Stimulated activated CD4-positive, alpha-beta T cell treated with anti-CD3 and anti-CD28 coated beads, Interleukin-4, amount 100 ng/mL, for 1 hour (primary cell): ENCODE results near the gene C17orf67.
"Not testable (repeated sequence)": the region's sequence is repeated elsewhere in the genome, so short reads cannot be mapped to it uniquely, and the experiment has no call there.

Source experiments
- DNase-seq: peaks from one replicate; pipeline ENCODE4 v3.0.0-alpha.2; 2020

Gene C17orf67

GRCh38 chr17:56770427-56770826, 63.3 kb downstream of the C17orf67 start:
- no peak for DNase-seq

GRCh38 chr17:56765449-56765848, 68.3 kb downstream of the C17orf67 start:
- DNase-seq = no peak

DNA sequence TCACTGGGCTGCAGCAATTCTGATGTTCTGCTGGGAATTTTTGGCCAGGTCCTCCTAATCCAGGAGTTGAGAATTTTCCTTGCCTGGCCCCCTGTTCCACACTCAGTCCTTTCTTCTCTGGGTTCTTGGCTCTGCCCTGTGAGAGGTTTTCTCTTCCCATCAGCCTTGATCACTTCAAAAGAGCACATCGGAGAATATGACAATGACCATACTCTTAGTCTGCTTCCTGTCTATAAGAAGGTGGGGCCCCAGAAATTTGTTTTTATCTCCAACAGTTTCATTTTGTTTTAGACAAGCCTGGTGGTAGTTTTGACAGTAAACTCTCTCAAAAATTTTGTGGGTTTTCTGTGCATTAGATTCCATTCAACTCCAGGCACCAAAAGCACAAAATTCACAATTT, 70.7 kb downstream of the C17orf67 start:
- no peak for DNase-seq

- no peak for DNase-seq
These were observed 71.6 kb downstream of the C17orf67 start for GRCh38 chr17:56762144-56762543.

- DNase-seq = no peak
These were observed 72.3 kb downstream of the C17orf67 start for GRCh38 chr17:56761387-56761786.

- not testable (repeated sequence) for DNase-seq
These were observed 76.1 kb downstream of the C17orf67 start for GRCh38 chr17:56757611-56758010.

DNA sequence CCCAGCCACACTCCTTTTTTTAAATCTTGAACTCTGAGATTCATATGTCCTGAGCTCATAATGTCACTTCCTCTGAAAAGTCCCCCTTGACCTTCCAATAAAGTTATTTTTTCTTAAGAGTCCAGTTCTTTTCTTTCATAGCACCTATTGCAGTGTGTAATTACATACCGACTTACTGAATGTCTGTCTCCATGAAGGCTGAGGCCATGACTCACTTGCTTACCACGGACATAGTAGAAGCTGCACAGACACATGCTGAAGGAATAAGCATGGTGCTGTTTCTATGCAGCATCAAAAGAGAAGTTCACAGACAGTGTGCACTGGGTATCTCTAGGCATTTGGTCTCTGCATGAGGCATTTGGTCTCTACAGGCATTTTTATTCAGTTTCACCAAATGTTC, 77.2 kb downstream of the C17orf67 start:
- DNase-seq = no peak

GRCh38 chr17:56755310-56755709, 78.4 kb downstream of the C17orf67 start:
- no peak for DNase-seq

- DNase-seq = no peak
These were observed 79.1 kb downstream of the C17orf67 start for GRCh38 chr17:56754523-56755208.

DNA sequence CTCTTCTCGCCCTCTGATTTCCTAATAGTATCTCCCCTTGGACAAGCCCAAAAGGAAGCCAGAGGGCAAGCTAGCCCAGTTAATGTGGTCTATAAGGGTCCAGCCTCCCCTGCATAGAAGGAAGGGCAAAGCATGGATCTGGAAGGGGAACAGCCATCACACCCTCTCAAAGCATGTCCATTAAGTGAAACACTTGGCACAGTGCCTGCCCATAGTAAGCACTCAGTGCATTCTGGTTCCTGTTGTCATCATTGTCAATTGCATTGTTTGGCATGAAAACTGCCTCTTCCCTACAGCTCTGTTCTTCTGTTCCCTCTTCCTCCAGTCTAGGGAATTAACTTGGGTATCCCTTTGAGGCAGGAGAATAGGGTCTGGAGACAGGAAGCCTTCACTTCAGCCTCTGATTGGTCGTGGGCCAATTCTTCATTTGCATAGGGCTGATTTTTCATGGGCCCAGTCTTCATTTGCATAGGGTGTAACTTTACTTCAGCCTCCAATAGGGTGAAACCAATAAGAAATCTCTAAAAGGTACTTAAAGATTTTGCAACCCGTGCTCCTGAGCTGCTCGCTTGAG, 81.4 kb downstream of the C17orf67 start:
- DNase-seq = no peak

GRCh38 chr17:56751145-56751738, 82.5 kb downstream of the C17orf67 start:
- no peak for DNase-seq

GRCh38 chr17:56744721-56745120, 89.0 kb downstream of the C17orf67 start:
- no peak for DNase-seq

DNA sequence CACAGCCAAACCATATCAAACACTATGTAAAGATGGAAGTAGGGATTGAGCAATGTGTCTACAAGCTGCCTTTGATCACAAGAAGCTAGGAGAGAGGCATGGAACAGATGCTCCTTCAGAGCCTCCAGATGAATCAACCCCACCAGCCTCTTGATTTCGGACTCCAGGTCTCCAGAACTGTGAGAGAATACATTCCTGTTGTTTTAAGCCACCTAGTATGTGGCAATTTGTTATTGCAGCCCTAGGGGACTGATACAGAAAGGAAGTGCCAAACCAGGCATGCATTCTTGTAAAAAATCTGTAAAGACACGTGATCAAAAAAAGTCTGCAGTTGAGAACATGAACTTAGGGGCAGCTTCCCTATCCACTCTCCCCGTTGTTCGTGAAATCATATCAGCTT, 91.1 kb downstream of the C17orf67 start:
- DNase-seq = no peak
